ENCODE measurements around the gene GDF10. TPM values are rescaled to one million over a fixed set of nuclear protein-coding genes. Genes with fewer than 3 reads are reported as not detected.

Gene GDF10
- total RNA-seq, 1 experiment from 2014 or later = not detected

- Histone ChIP-seq H3K4me1 (ENCODE audit: insufficient read depth, low read length) (peaks cover 9% of the 10 kb centered on the region; the same call in 1 of the 2 replicates), H2AFZ (ENCODE audit: low read length) (no peak overlapping the region), H3K9ac (ENCODE audit: low read length) (no peak overlapping the region), H3K4me2 (ENCODE audit: low read length) (no peak overlapping the region), H4K20me1 (ENCODE audit: low read length) (no peaks in the 10 kb centered on the region), H3K27me3 (ENCODE audit: low read length) (peaks cover 5% of the 10 kb centered on the region), H3K36me3 (ENCODE audit: low read depth, low read length) (no peaks in the 10 kb centered on the region), H3F3A (ENCODE audit: low read length, unreplicated experiment) (no peaks in the 10 kb centered on the region), H3K4me3 (ENCODE audit: low read length) (no peak overlapping the region), H3K9me2 (replicated peaks; ENCODE audit: low read length) (no peaks in the 10 kb centered on the region), H3K9me3 (ENCODE audit: low read length) (no peaks in the 10 kb centered on the region), H3K27ac (ENCODE audit: low read length) (no peak overlapping the region), H3K79me2 (ENCODE audit: low read length) (no peaks in the 10 kb centered on the region)
- no TSS peak for BruUV-seq (replicated peaks)
- ATAC-seq (no peak), DNase-seq (no peak)
- intact Hi-C loops (cut with micrococcal nuclease) = no loop called here
- ChIA-PET CTCF (no interaction called here), POLR2A (ENCODE audit: unreplicated experiment) (no interaction called here)
- TF ChIP-seq CTCF (conservative IDR thresholded peaks at IDR 0.05; ENCODE audit: low read depth, low read length) (no peak), EZH2phosphoT487 (IDR thresholded peaks at IDR 0.05; ENCODE audit: borderline replicate concordance, low read length) (no peak), EZH2 (IDR thresholded peaks at IDR 0.05; ENCODE audit: low read length, unreplicated experiment) (no peak)
These were observed 30.4 kb downstream of the GDF10 start for GRCh38 chr10:47330366-47330765.

- TF ChIP-seq EZH2phosphoT487 (IDR thresholded peaks at IDR 0.05; ENCODE audit: borderline replicate concordance, low read length) = no peak
- no peak for TF ChIP-seq CTCF (conservative IDR thresholded peaks at IDR 0.05; ENCODE audit: low read depth, low read length)
- TF ChIP-seq EZH2 (IDR thresholded peaks at IDR 0.05; ENCODE audit: low read length, unreplicated experiment) = no peak
- Histone ChIP-seq H3K4me2 (ENCODE audit: low read length) (no peak overlapping the region), H3K9me2 (replicated peaks; ENCODE audit: low read length) (no peaks in the 10 kb centered on the region), H3K36me3 (ENCODE audit: low read depth, low read length) (no peaks in the 10 kb centered on the region), H3K27me3 (ENCODE audit: low read length) (peaks cover 5% of the 10 kb centered on the region), H3K9ac (ENCODE audit: low read length) (no peak overlapping the region), H4K20me1 (ENCODE audit: low read length) (no peaks in the 10 kb centered on the region), H3K4me1 (ENCODE audit: insufficient read depth, low read length) (peaks cover 9% of the 10 kb centered on the region; the same call in 1 of the 2 replicates), H3F3A (ENCODE audit: low read length, unreplicated experiment) (no peaks in the 10 kb centered on the region), H3K27ac (ENCODE audit: low read length) (no peak overlapping the region), H3K9me3 (ENCODE audit: low read length) (no peaks in the 10 kb centered on the region), H3K4me3 (ENCODE audit: low read length) (no peak overlapping the region), H3K79me2 (ENCODE audit: low read length) (no peaks in the 10 kb centered on the region), H2AFZ (ENCODE audit: low read length) (no peak overlapping the region)
- no peak for DNase-seq
- no TSS peak for BruUV-seq (replicated peaks)
- intact Hi-C loops (cut with micrococcal nuclease) = no loop called here
- no peak for ATAC-seq
- ChIA-PET POLR2A (ENCODE audit: unreplicated experiment) (no interaction called here), CTCF (no interaction called here)
These were observed 30.8 kb downstream of the GDF10 start for GRCh38 chr10:47330804-47331203.

- peaks cover 4% of the 10 kb centered on the region; the same call in 1 of the 2 replicates for H3K4me1 ChIP-seq (ENCODE audit: insufficient read depth, low read length)
- H3K4me3 ChIP-seq (ENCODE audit: low read length) = no peak overlapping the region
- no peaks in the 10 kb centered on the region for H3K36me3 ChIP-seq (ENCODE audit: low read depth, low read length)
- ATAC-seq (no peak), DNase-seq (no peak)
- no peaks in the 10 kb centered on the region for H4K20me1 ChIP-seq (ENCODE audit: low read length)
- no peak overlapping the region for H2AFZ ChIP-seq (ENCODE audit: low read length)
- H3K4me2 ChIP-seq (ENCODE audit: low read length) = no peak overlapping the region
- H3K9me2 ChIP-seq (replicated peaks; ENCODE audit: low read length) = no peaks in the 10 kb centered on the region
- H3F3A ChIP-seq (ENCODE audit: low read length, unreplicated experiment) = no peaks in the 10 kb centered on the region
- CTCF ChIA-PET = no interaction called here
- no peak overlapping the region for H3K27ac ChIP-seq (ENCODE audit: low read length)
- BruUV-seq (replicated peaks) = no TSS peak
- peaks cover 5% of the 10 kb centered on the region for H3K27me3 ChIP-seq (ENCODE audit: low read length)
- no peaks in the 10 kb centered on the region for H3K79me2 ChIP-seq (ENCODE audit: low read length)
- H3K9me3 ChIP-seq (ENCODE audit: low read length) = no peaks in the 10 kb centered on the region
- no peak overlapping the region for H3K9ac ChIP-seq (ENCODE audit: low read length)
- POLR2A ChIA-PET (ENCODE audit: unreplicated experiment) = no interaction called here
- TF ChIP-seq CTCF (conservative IDR thresholded peaks at IDR 0.05; ENCODE audit: low read depth, low read length) (no peak), EZH2 (IDR thresholded peaks at IDR 0.05; ENCODE audit: low read length, unreplicated experiment) (no peak), EZH2phosphoT487 (IDR thresholded peaks at IDR 0.05; ENCODE audit: borderline replicate concordance, low read length) (no peak)
- intact Hi-C loops (cut with micrococcal nuclease) = no loop called here
These were observed 31.5 kb downstream of the GDF10 start for GRCh38 chr10:47331491-47331890.
